AG09309 (cell line): Measurements from ENCODE around the gene SNRPB2.

Experiments used
- DNase-seq: peaks from one replicate; pipeline ENCODE4 v3.0.0-alpha.2; 2010; ENCODE audit warnings: low read depth
- H3K4me3 ChIP-seq: 2 replicates; pipeline ENCODE4 v1.5.1; 2011; ENCODE audit warnings: mild to moderate bottlenecking, low read depth, low read length, moderate library complexity; ENCODE audit not compliant: control insufficient read depth
- TF ChIP-seq, protein P1 (sequence below): IDR thresholded peaks from 2 replicates; pipeline ENCODE4 v1.5.1; 2011; ENCODE audit warnings: mild to moderate bottlenecking, low read depth, low read length, inconsistent platforms; ENCODE audit not compliant: insufficient read depth, control insufficient read depth; ENCODE audit errors: missing control alignments

The SNRPB2 gene

DNA sequence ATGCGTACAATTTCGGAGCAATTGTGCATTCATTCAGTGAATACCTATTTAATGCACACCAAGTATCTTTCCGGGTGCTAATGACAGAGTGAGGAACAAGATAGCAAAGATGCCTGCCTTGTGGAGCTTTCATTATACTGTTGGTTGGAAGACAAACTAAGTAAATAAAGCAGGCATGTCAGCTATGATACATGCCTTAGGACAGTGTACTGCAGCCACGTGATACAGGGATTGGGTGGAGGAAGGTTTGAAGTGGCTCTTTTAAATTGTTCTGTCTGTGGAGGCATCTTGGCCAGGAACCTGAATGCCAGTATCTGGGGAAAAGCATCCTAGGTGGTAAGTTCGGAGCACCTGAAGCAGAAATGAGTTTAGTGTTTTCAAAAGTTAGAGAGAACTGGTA lies 15.4 kb downstream of the SNRPB2 start:
- TF ChIP-seq, protein P1, sequence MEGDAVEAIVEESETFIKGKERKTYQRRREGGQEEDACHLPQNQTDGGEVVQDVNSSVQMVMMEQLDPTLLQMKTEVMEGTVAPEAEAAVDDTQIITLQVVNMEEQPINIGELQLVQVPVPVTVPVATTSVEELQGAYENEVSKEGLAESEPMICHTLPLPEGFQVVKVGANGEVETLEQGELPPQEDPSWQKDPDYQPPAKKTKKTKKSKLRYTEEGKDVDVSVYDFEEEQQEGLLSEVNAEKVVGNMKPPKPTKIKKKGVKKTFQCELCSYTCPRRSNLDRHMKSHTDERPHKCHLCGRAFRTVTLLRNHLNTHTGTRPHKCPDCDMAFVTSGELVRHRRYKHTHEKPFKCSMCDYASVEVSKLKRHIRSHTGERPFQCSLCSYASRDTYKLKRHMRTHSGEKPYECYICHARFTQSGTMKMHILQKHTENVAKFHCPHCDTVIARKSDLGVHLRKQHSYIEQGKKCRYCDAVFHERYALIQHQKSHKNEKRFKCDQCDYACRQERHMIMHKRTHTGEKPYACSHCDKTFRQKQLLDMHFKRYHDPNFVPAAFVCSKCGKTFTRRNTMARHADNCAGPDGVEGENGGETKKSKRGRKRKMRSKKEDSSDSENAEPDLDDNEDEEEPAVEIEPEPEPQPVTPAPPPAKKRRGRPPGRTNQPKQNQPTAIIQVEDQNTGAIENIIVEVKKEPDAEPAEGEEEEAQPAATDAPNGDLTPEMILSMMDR: no peak
- DNase-seq: no peak
- no peak overlapping the region for H3K4me3 ChIP-seq

DNA sequence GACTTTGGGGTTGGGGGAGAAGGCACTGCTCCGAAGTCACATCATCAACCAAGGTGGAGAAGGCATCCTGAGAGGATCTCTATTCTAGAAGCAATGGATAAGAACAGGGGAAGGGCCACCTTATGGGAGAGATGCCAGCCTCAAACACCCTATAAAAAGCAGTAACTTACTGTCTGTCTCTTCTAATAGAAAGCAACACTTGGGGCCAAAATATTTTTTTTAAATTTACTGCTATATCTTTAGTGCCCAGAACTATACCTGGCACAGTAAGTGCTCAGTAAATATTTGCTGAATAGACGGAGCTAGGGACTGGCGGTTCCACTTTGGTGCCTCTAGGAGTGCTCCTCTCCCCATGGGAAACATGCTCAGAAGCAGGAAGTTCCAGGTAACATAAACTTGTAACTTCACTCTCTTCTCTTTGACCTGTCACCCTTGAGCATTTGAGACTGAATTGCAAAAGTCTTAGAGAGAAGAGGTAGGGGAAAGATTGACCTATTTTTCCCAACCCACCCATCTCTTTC lies 17.5 kb downstream of the SNRPB2 start:
- TF ChIP-seq, protein P1: no peak
- no peak overlapping the region for H3K4me3 ChIP-seq
- DNase-seq: no peak

DNA sequence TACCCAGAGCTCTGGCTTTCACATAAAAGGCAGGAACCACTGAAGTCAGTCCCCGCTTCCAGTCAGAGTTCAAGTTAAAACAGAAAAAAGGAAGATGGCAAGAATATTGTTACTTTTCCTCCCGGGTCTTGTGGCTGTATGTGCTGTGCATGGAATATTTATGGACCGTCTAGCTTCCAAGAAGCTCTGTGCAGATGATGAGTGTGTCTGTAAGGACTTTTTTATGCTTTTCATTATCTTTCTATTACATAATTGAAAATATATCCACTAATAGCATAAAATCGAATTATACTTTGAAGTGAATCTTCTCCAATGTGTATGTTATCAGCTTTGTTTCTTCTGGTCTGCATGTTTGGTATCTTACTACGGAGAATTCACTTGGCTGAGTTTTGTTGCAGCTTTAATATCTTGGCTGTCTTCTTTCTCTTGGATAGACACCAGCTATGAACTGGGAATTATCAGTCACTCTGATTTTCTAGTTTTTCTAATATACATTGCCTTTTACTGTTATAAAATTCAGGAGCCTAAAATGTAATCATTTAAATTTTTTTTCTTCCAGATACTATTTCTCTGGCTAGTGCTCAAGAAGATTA lies 18.6 kb downstream of the SNRPB2 start, which contains the start of gene OTOR:
TSS of gene OTOR (plus strand) at position 51 of the 593 bp plus-strand sequence. CDS start at position 95, 44 bp downstream.
- H3K4me3 ChIP-seq: no peak within 1 kb of the TSS
- TF ChIP-seq, protein P1: no peak
- DNase-seq: no peak

DNA sequence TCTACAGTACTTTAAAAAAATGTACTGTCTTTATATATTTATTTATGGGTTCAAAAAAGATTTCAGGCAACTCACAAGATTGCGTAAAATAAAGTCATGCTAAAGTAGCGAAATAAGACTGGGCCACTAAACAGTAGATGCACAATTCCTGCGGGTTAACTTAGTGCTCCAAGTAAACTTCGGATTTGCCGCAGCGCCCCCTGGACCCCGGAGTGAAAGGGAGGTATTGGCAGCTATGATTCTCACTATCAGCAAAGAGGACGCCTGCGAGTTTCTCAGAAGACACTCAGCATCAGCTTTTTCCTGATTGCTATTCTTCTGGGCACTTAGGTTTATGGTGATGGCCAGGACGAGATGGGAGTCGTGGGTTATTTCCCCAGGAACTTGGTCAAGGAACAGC lies 19.7 kb downstream of the SNRPB2 start:
- H3K4me3 ChIP-seq: no peak overlapping the region
- no peak for DNase-seq
- TF ChIP-seq, protein P1: peak; percentile 8

DNA sequence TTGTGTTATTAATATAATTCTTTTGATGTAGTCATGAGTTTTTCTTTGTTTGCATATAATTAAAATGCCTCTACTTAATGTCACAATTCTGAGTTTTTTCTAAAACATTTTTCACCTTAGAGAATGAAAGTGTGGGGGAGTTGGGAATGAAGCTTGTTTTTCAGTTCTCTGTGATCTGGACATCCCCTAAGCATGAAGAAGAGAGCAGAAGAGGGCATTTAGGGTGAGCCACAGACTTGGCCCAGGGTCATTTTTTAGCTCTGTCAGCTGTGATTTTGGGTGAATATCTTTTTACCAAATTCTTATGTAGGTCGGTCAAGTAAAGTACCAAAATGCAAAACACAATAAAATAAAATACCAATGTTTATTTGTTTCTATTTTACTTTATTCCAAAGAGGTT lies 22.3 kb downstream of the SNRPB2 start:
- TF ChIP-seq, protein P1: no peak
- DNase-seq: no peak
- H3K4me3 ChIP-seq: no peak overlapping the region

DNA sequence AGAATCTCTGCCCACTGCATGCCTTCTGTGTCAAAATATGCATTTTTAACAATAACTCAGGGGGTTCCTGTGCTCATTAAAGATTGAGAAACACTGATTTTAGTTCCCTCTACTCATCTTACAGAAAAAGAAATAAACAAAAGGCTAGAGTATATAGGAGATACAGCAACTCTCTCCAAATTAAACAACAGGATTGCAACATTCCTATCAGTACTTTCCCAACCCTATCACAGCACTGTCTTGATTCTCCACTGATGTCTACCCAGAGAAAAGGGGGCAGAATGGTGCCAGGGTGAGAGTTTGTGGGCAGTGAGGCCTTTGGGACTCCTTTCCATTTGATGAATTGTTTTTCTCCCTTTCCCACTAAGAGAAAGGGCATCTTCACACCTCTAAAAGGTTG lies 23.1 kb downstream of the SNRPB2 start:
- TF ChIP-seq, protein P1: no peak
- H3K4me3 ChIP-seq: no peak overlapping the region
- no peak for DNase-seq
